ENCODE results near the gene FBXW8.

Gene FBXW8

GRCh38 chr12:117042862-117043261, 132.1 kb downstream of the FBXW8 start:
- Histone ChIP-seq H3K27ac (no peak overlapping the region), H3K36me3 (no peaks in the 10 kb centered on the region), H3K9me3 (no peaks in the 10 kb centered on the region), H3K4me3 (no peak overlapping the region), H3K4me1 (peaks cover 0 to 4% (median under 1%) of the 10 kb centered on the region in 4 donors), H3K27me3 (no peaks in the 10 kb centered on the region)
- DNase-seq = no peak
- intact Hi-C loops (cut with DNase I; ENCODE audit: low total_unique reads) = no loop called here
- no peak for TF ChIP-seq CTCF (IDR thresholded peaks at IDR 0.05)

GRCh38 chr12:117044311-117044710, 133.6 kb downstream of the FBXW8 start:
- Histone ChIP-seq H3K36me3 (no peaks in the 10 kb centered on the region), H3K27ac (no peak overlapping the region), H3K4me1 (peaks cover 6 to 18% (median 14%) of the 10 kb centered on the region in 4 donors), H3K9me3 (no peaks in the 10 kb centered on the region), H3K27me3 (no peaks in the 10 kb centered on the region), H3K4me3 (no peak overlapping the region)
- no peak for TF ChIP-seq CTCF (IDR thresholded peaks at IDR 0.05)
- no peak for DNase-seq
- intact Hi-C loops (cut with DNase I; ENCODE audit: low total_unique reads) = no loop called here

GRCh38 chr12:117044790-117045159, 134.0 kb downstream of the FBXW8 start:
- intact Hi-C loops (cut with DNase I; ENCODE audit: low total_unique reads) = no loop called here
- Histone ChIP-seq H3K27me3 (no peaks in the 10 kb centered on the region), H3K4me1 (peaks cover 6 to 23% (median 14%) of the 10 kb centered on the region in 4 donors), H3K9me3 (no peaks in the 10 kb centered on the region), H3K4me3 (no peak overlapping the region), H3K27ac (no peak overlapping the region), H3K36me3 (no peaks in the 10 kb centered on the region)
- TF ChIP-seq CTCF (IDR thresholded peaks at IDR 0.05) = no peak
- DNase-seq = no peak

GRCh38 chr12:117045160-117046010, 134.6 kb downstream of the FBXW8 start:
- no peak for DNase-seq

GRCh38 chr12:117046011-117046369, 135.2 kb downstream of the FBXW8 start:
- intact Hi-C loops (cut with DNase I; ENCODE audit: low total_unique reads) = no loop called here
- Histone ChIP-seq H3K4me3 (no peak overlapping the region), H3K27me3 (no peaks in the 10 kb centered on the region), H3K27ac (no peak overlapping the region), H3K9me3 (no peaks in the 10 kb centered on the region), H3K4me1 (peaks cover 6 to 35% (median 16%) of the 10 kb centered on the region in 4 donors), H3K36me3 (no peaks in the 10 kb centered on the region)
- DNase-seq = no peak
- no peak for TF ChIP-seq CTCF (IDR thresholded peaks at IDR 0.05)

More at GRCh38 chr12:117045160-117046010, 134.6 kb downstream of the FBXW8 start:
- Histone ChIP-seq H3K27ac (no peak overlapping the region), H3K27me3 (no peaks in the 10 kb centered on the region), H3K4me3 (no peak overlapping the region), H3K36me3 (no peaks in the 10 kb centered on the region), H3K4me1 (peaks cover 6 to 29% (median 14%) of the 10 kb centered on the region in 4 donors), H3K9me3 (no peaks in the 10 kb centered on the region)
- no peak for TF ChIP-seq CTCF (IDR thresholded peaks at IDR 0.05)
- intact Hi-C loops (cut with DNase I; ENCODE audit: low total_unique reads) = no loop called here

Data from tibial artery (tissue), 4 donors.